ENCODE measurements around the gene HPCAL1. TPM values are rescaled to one million over a fixed set of nuclear protein-coding genes. Genes with fewer than 3 reads are reported as not detected.

Gene HPCAL1
- total RNA-seq, 4 donors from 2014 or later: 18.6 to 59.5 (median 37.1) TPM

- TF ChIP-seq, protein P1, sequence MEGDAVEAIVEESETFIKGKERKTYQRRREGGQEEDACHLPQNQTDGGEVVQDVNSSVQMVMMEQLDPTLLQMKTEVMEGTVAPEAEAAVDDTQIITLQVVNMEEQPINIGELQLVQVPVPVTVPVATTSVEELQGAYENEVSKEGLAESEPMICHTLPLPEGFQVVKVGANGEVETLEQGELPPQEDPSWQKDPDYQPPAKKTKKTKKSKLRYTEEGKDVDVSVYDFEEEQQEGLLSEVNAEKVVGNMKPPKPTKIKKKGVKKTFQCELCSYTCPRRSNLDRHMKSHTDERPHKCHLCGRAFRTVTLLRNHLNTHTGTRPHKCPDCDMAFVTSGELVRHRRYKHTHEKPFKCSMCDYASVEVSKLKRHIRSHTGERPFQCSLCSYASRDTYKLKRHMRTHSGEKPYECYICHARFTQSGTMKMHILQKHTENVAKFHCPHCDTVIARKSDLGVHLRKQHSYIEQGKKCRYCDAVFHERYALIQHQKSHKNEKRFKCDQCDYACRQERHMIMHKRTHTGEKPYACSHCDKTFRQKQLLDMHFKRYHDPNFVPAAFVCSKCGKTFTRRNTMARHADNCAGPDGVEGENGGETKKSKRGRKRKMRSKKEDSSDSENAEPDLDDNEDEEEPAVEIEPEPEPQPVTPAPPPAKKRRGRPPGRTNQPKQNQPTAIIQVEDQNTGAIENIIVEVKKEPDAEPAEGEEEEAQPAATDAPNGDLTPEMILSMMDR (IDR thresholded peaks at IDR 0.05; ENCODE audit: low read depth): no peak
Measured at GRCh38 chr2:10380048-10380926, 77.6 kb downstream of the HPCAL1 start.

GRCh38 chr2:10381997-10382353 lies 79.3 kb downstream of the HPCAL1 start:
- TF ChIP-seq, protein P1 (IDR thresholded peaks at IDR 0.05; ENCODE audit: low read depth): no peak

DNA sequence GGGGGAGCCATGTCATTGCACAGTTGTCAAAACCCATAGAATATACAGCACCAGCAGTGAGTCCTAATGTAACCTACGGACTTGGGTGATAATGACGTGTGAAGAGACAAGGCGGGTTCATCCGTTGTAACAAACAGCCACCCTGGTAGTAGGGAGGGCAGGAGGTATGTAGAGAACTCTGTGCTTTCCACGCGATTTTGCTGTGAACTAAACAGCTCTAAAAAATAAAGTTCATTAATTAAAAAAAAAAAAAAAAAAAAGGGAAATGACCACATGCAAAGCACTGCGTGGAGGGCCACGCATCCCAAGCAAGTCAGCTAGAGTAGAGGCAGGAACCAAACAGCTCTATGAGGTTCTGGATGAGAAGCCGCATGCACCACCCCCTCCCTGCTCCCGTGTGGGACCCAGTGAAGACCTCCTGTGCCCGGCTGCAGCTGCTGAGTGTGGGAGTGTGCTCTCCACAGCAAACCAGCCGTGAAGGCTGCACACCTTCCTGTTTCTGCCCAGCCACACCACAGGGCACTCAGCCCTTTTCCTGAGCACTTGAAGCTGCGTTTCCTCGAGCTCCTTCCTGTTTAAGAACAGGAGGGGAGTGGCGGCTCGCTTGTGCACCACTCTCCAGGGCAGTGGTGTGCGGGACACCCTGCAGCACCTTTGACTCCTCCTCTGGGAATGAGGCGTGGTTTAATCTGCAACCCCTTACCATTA lies 79.8 kb downstream of the HPCAL1 start:
- TF ChIP-seq, protein P1 (IDR thresholded peaks at IDR 0.05; ENCODE audit: low read depth): no peak

- TF ChIP-seq, protein P1 (IDR thresholded peaks at IDR 0.05; ENCODE audit: low read depth): no peak
Measured at GRCh38 chr2:10383960-10384734, 81.4 kb downstream of the HPCAL1 start.

- TF ChIP-seq, protein P1 (IDR thresholded peaks at IDR 0.05; ENCODE audit: low read depth): no peak
Measured at GRCh38 chr2:10385501-10385900, 82.8 kb downstream of the HPCAL1 start.

DNA sequence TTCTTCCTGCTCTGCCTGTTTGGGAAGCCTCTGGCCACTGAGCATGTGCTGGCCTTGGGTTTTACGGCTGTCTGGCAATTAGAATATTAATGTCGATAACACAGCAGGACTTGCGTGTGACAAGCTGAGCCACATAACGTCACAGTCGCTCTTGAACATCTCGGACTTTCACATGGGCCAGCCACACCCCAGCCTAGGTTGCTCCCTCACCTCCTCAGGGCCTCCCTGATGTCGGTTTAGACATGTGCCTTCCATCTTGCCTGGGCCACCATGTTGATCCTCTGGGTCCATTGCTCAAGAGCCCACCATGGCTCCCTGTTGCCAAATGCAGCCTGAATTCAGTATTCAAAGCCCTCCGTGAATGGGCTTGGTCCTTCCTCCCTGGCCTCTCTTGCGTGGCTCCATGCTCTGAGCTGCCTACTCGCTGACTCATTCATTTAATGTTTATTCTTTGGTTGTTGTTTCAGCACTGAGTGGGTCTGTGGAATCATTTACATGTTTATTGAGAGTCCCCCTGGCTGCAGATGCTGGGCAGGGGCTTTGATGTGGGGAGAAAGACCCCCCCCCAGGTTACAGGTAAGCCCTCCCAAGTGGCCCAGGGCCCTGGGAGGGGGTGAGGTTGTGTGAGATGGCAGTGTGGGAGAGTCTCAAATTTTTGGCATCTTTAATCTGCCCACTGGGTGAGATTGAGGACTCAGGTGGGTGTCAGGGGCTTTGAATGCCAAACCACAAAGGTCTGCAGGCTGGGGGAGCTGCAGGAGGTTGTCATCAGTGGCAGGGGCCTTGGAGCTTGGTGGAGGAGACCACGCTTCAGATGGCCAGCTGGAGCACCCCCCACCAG lies 83.4 kb downstream of the HPCAL1 start:
- TF ChIP-seq, protein P1 (IDR thresholded peaks at IDR 0.05; ENCODE audit: low read depth): no peak

Data from subcutaneous adipose tissue (tissue), 4 donors.